Measurements from ENCODE around the gene RBBP7. TPM values are rescaled to one million over a fixed set of nuclear protein-coding genes. Genes with fewer than 3 reads are reported as not detected.
"Not testable (repeated sequence)": the region's sequence is repeated elsewhere in the genome, so short reads cannot be mapped to it uniquely, and the experiment has no call there.

The RBBP7 gene
- total RNA-seq, 1 experiment from 2014 or later, result 146 TPM

- H2AFZ ChIP-seq (ENCODE audit: low read depth, low read length, poor library complexity, severe bottlenecking); ATAC-seq; DNase-seq (ENCODE audit: low read depth, low spot score); H3K27me3 ChIP-seq (ENCODE audit: insufficient read depth, low read length); RAD21 ChIA-PET (ENCODE audit: low non-redundant PET in 1 of 2, low total read pairs in 2 of 2, uncharacterized antibody in 2 of 2, unreplicated experiment in 2 of 2); H3K27ac ChIP-seq (ENCODE audit: low read depth, low read length); H3K4me3 ChIP-seq (replicated peaks in 1 of 2; ENCODE audit: low read depth in 1 of 2, low read length in 2 of 2); H3K9me2 ChIP-seq (ENCODE audit: insufficient read depth); H3K9ac ChIP-seq (ENCODE audit: low read length); H4K20me1 ChIP-seq (ENCODE audit: insufficient read depth); POLR2A ChIA-PET; H3K4me2 ChIP-seq (ENCODE audit: low read length); BruUV-seq (replicated peaks); H3K9me3 ChIP-seq (ENCODE audit: control insufficient read depth in 1 of 2, insufficient read depth in 1 of 2, low read depth in 1 of 2, low read length in 2 of 2); intact Hi-C loops (cut with micrococcal nuclease): not testable (repeated sequence)
- peak; percentile 26 for TF ChIP-seq FOSL1 (IDR thresholded peaks at IDR 0.05; ENCODE audit: low read depth)
- CTCF ChIA-PET, result interaction anchor here (0.9 kb wide), 1 partner anchor 190 kb away, joined by 5 read pairs; no protein-coding TSS in a partner anchor
- H3K4me1 ChIP-seq (ENCODE audit: control insufficient read depth in 1 of 2, insufficient read depth in 2 of 2, low read length in 2 of 2), result peaks cover 0 to 13% of the 10 kb centered on the region in 2 experiments; a peak in 1 of 4 replicates
- H3K79me2 ChIP-seq (ENCODE audit: insufficient read depth, low read length), result peaks cover 88% of the 10 kb centered on the region
- peaks cover 26 to 27% of the 10 kb centered on the region in 2 experiments for H3K36me3 ChIP-seq (ENCODE audit: control insufficient read depth in 1 of 2, insufficient read depth in 2 of 2, low read length in 2 of 2)
These were observed 14.1 kb downstream of the RBBP7 start for GRCh38 chrX:16856076-16856404.

DNA sequence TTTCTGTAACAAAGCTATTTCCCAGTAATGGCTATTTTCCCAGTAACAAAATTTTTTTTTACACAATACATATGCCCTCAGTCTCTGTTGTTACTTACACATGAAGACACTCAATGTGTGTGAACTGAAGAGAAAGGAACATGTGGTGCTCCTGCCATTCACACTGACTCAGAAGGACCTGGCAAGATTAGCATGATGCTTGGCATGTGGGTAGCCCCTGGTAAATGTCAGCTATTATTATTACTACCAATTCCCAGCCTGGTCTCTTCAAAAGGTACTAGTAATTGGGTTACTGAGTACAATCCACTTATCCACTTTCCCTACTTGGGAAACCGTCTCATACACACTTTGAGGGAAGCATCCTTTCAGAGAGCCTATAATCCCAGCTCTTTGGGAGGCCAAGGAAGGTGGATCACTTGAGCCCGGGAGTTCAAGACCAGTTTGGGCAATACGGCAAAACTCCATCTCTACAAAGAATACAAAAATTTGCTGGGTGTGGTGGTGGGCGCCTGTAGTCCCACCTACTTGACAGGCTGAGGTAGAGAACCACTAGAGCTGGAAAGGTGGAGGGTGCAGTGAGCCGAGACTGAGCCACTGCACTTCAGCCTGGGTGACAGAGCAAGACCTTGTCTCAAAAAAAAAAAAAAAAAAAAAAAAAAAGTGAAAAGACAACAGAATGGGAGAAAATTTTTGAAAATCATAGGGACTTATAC, 14.6 kb downstream of the RBBP7 start:
- peaks cover 0 to 13% of the 10 kb centered on the region in 2 experiments; a peak in 1 of 4 replicates for H3K4me1 ChIP-seq (ENCODE audit: control insufficient read depth in 1 of 2, insufficient read depth in 2 of 2, low read length in 2 of 2)
- CTCF ChIA-PET, result interaction anchor here (0.9 kb wide), 1 partner anchor 191 kb away, joined by 5 read pairs; no protein-coding TSS in a partner anchor
- H4K20me1 ChIP-seq (ENCODE audit: insufficient read depth), result no peaks in the 10 kb centered on the region
- H3K27ac ChIP-seq (ENCODE audit: low read depth, low read length), result no peak overlapping the region
- H3K4me3 ChIP-seq (replicated peaks in 1 of 2; ENCODE audit: low read depth in 1 of 2, low read length in 2 of 2), result no peak overlapping the region
- no TSS peak for BruUV-seq (replicated peaks)
- H3K9me2 ChIP-seq (ENCODE audit: insufficient read depth), result no peaks in the 10 kb centered on the region
- H3K27me3 ChIP-seq (ENCODE audit: insufficient read depth, low read length), result no peaks in the 10 kb centered on the region
- H3K36me3 ChIP-seq (ENCODE audit: control insufficient read depth in 1 of 2, insufficient read depth in 2 of 2, low read length in 2 of 2), result peaks cover 26 to 27% of the 10 kb centered on the region in 2 experiments
- intact Hi-C loops (cut with micrococcal nuclease), result no loop called here
- H2AFZ ChIP-seq (ENCODE audit: low read depth, low read length, poor library complexity, severe bottlenecking), result no peak overlapping the region
- H3K79me2 ChIP-seq (ENCODE audit: insufficient read depth, low read length), result peaks cover 86% of the 10 kb centered on the region
- H3K9ac ChIP-seq (ENCODE audit: low read length), result no peak overlapping the region
- POLR2A ChIA-PET, result no interaction called here
- ATAC-seq (no peak), DNase-seq (ENCODE audit: low read depth, low spot score) (no peak)
- H3K4me2 ChIP-seq (ENCODE audit: low read length), result no peak overlapping the region
- RAD21 ChIA-PET (ENCODE audit: low non-redundant PET in 1 of 2, low total read pairs in 2 of 2, uncharacterized antibody in 2 of 2, unreplicated experiment in 2 of 2), result no interaction called here
- no peaks in the 10 kb centered on the region for H3K9me3 ChIP-seq (ENCODE audit: control insufficient read depth in 1 of 2, insufficient read depth in 1 of 2, low read depth in 1 of 2, low read length in 2 of 2)
- no peak for TF ChIP-seq RAD21 (IDR thresholded peaks at IDR 0.05; ENCODE audit: low read depth)
- no peak for TF ChIP-seq POLR2AphosphoS5 (IDR thresholded peaks at IDR 0.05; ENCODE audit: low read depth, low read length)
- TF ChIP-seq, protein P1, sequence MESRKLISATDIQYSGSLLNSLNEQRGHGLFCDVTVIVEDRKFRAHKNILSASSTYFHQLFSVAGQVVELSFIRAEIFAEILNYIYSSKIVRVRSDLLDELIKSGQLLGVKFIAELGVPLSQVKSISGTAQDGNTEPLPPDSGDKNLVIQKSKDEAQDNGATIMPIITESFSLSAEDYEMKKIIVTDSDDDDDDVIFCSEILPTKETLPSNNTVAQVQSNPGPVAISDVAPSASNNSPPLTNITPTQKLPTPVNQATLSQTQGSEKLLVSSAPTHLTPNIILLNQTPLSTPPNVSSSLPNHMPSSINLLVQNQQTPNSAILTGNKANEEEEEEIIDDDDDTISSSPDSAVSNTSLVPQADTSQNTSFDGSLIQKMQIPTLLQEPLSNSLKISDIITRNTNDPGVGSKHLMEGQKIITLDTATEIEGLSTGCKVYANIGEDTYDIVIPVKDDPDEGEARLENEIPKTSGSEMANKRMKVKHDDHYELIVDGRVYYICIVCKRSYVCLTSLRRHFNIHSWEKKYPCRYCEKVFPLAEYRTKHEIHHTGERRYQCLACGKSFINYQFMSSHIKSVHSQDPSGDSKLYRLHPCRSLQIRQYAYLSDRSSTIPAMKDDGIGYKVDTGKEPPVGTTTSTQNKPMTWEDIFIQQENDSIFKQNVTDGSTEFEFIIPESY (IDR thresholded peaks at IDR 0.05; ENCODE audit: extremely low read depth, insufficient replicate concordance, low read length), result no peak
- no peak for TF ChIP-seq YY1 (IDR thresholded peaks at IDR 0.05; ENCODE audit: extremely low read depth, insufficient replicate concordance, low read depth, low read length)
- TF ChIP-seq SP1 (IDR thresholded peaks at IDR 0.05; ENCODE audit: low read depth), result no peak
- TF ChIP-seq, protein P2, sequence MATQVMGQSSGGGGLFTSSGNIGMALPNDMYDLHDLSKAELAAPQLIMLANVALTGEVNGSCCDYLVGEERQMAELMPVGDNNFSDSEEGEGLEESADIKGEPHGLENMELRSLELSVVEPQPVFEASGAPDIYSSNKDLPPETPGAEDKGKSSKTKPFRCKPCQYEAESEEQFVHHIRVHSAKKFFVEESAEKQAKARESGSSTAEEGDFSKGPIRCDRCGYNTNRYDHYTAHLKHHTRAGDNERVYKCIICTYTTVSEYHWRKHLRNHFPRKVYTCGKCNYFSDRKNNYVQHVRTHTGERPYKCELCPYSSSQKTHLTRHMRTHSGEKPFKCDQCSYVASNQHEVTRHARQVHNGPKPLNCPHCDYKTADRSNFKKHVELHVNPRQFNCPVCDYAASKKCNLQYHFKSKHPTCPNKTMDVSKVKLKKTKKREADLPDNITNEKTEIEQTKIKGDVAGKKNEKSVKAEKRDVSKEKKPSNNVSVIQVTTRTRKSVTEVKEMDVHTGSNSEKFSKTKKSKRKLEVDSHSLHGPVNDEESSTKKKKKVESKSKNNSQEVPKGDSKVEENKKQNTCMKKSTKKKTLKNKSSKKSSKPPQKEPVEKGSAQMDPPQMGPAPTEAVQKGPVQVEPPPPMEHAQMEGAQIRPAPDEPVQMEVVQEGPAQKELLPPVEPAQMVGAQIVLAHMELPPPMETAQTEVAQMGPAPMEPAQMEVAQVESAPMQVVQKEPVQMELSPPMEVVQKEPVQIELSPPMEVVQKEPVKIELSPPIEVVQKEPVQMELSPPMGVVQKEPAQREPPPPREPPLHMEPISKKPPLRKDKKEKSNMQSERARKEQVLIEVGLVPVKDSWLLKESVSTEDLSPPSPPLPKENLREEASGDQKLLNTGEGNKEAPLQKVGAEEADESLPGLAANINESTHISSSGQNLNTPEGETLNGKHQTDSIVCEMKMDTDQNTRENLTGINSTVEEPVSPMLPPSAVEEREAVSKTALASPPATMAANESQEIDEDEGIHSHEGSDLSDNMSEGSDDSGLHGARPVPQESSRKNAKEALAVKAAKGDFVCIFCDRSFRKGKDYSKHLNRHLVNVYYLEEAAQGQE (IDR thresholded peaks at IDR 0.05; ENCODE audit: low read depth), result no peak

Measured in HCT116 (cell line).